HUES6 (cell line): ENCODE data around the gene DDX47.
"Not testable (repeated sequence)": the region's sequence is repeated elsewhere in the genome, so short reads cannot be mapped to it uniquely, and the experiment has no call there.

Experiments
- H3K27ac ChIP-seq: 2 replicates; pipeline ENCODE4 v1.7.0; 2013; ENCODE audit warnings: low read depth, mild to moderate bottlenecking, low read length, inconsistent platforms
- H3K27me3 ChIP-seq: 2 replicates; pipeline ENCODE4 v1.6.1; 2013; ENCODE audit warnings: low read length; ENCODE audit not compliant: control insufficient read depth, insufficient read depth
- H3K36me3 ChIP-seq: 2 replicates; pipeline ENCODE4 v1.6.1; 2013; ENCODE audit warnings: low read length; ENCODE audit not compliant: control insufficient read depth, insufficient read depth
- H3K4me1 ChIP-seq: 2 replicates; pipeline ENCODE4 v1.6.1; 2013; ENCODE audit warnings: low read length; ENCODE audit not compliant: control insufficient read depth, insufficient read depth
- H3K4me3 ChIP-seq: 2 replicates; pipeline ENCODE4 v1.5.1; 2013; ENCODE audit warnings: low read depth, low read length
- H3K9ac ChIP-seq: one replicate; pipeline ENCODE4 v1.6.1; 2013; ENCODE audit warnings: mild to moderate bottlenecking, low read length
- H3K9me3 ChIP-seq: 2 replicates; pipeline ENCODE4 v1.6.1; 2013; ENCODE audit warnings: low read depth, low read length; ENCODE audit not compliant: control insufficient read depth, insufficient read depth

The DDX47 gene

DNA sequence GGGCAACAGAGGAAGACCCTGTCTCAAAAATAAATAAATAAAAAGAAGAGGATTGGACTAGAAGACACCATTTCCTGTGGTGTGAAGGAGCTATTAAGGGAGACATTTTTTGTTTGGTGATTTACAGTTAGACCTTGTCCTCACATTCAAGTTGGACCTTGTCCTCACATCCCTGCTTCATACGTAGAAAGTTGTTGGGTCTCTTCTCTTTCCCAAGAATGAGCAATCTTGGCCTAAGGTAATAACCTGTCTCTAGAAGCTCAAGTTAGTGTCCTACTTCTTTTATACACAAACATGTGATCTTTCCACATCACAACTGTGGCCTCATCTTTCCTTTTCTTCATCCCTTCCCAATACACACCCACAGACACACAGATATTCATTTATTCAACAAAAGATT, 14.7 kb upstream of the DDX47 start:
- H3K27ac ChIP-seq, result no peak overlapping the region

DNA sequence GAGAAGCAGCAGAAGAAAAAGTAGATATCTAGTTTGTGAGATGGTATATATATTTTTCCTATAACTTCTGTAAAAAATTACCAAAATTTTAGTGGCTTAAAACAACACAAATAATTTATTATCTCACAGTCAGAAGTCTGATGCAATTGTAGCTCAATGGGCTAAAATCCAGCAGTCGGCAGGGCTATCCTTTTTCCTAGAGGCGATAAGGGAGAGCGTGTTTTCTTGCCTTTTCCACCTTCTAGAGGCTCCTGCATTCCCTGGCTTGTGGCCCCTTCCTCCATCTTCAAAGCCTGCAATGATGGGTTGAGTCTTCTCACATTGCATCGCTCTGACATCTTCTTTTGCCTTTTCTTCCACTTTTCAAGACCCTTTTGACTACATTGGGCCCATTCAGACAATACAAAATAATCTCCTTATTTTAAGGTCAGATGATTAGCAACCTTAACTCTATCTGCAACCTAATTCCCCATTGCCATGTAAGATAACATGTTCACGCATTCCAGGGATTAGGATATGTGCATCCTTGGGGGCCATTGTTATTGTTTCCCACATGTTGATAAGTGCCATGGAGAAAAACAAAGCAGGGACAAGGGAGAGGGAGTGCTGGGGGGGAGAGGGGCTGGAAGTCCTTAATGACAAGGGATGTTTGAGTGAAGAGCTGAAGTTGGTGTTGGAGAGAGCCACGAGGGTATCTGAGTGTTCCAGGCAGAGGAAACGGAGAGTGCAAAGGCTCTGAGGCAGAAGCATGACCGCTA, 13.8 kb upstream of the DDX47 start:
- Histone ChIP-seq H3K27ac (no peak overlapping the region), H3K9me3 (no peaks in the 10 kb centered on the region), H3K9ac (peak overlapping the region; percentile 42), H3K4me3 (no peak overlapping the region), H3K4me1 (no peaks in the 10 kb centered on the region; the same call in 1 of the 2 replicates), H3K36me3 (no peaks in the 10 kb centered on the region), H3K27me3 (no peaks in the 10 kb centered on the region)

More for the DNA sequence above, 14.7 kb upstream of the DDX47 start:
- Histone ChIP-seq H3K9ac (no peak overlapping the region), H3K4me1 (no peaks in the 10 kb centered on the region; the same call in 1 of the 2 replicates), H3K27me3 (no peaks in the 10 kb centered on the region), H3K9me3 (no peaks in the 10 kb centered on the region), H3K4me3 (no peak overlapping the region), H3K36me3 (no peaks in the 10 kb centered on the region)

DNA sequence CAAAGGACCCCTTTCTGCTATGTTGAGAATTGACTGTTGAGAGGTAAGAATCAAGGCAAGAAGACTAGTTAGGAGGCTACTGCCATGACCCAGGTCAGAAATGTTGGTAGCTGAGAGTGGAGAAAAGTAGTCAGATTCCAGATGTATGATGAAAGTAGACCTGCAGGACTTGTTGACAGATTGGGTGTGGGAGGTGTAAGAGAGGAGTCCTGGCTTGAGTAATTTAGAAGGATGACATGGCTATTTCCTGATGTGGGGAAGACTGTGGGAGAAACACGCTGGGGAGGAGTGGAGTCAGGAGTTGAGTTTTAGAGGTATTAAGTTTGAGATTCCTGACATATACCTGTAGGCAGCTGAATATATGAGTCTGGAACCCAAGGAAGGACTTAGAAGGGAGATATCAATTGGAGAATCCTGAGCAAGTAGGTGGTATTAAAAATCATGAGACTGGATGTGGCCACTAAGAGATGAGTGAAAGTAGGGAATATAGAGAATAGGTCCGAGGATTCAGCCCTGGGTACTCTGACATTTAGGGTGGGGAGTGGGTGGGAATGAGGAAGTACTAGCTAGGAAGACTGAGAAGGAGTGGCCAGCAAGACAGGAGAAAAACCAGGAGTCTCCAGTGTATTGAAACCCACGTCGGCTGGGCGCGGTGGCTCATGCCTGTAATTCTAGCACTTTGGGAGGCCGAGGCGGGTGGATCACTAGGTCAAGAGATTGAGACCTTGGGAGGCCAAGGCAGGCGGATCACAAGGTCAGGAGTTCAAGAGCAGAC, 12.6 kb upstream of the DDX47 start:
- no peaks in the 10 kb centered on the region for H3K27me3 ChIP-seq
- no peak overlapping the region for H3K9ac ChIP-seq
- no peak overlapping the region for H3K4me3 ChIP-seq
- H3K4me1 ChIP-seq, result no peaks in the 10 kb centered on the region; the same call in 1 of the 2 replicates
- H3K9me3 ChIP-seq, result no peaks in the 10 kb centered on the region
- H3K27ac ChIP-seq, result no peak overlapping the region
- H3K36me3 ChIP-seq, result no peaks in the 10 kb centered on the region

DNA sequence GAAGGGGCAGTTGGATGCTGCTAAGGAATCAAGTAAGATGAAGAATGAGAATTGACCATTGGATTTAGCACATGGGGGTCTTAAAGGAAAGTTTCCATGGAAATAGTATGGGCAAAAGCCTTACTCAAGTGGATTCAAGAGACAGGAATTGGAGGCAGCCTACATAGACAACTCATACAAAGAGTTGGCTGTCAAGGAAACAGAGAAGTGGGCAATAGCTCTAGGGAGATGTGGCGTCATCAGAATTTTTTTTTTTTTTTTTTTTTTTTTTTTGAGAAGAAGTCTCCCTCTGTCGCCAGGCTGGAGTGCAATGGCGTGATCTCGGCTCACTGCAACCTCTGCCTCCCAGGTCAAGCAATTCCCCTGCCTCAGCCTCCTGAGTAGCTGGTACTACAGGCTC, 11.5 kb upstream of the DDX47 start:
- not testable (repeated sequence) for H3K27ac ChIP-seq

DNA sequence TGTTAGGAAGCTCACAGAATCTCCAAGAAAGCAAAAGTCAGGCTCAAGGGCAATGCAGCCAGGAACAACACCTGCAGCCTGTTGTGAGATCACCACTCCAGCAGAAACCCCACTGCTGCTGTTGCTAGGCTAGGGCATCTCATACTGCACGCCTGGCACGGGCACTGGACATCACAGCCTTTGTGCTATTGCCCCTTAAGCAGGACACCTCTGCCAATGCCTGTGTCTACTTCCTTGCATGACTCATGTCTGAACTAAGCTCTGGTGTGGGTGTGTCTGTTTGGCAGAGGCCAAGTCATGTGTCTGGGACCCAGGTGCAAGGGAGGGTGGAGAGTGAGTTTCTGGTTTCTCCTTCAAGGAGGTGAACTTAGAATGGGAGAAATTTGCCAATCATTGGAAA, 10.0 kb upstream of the DDX47 start:
- Histone ChIP-seq H3K4me1 (no peaks in the 10 kb centered on the region; the same call in 1 of the 2 replicates), H3K4me3 (no peak overlapping the region), H3K27ac (no peak overlapping the region), H3K36me3 (no peaks in the 10 kb centered on the region), H3K9ac (no peak overlapping the region), H3K9me3 (no peaks in the 10 kb centered on the region), H3K27me3 (no peaks in the 10 kb centered on the region)

More for the DNA sequence above, 11.5 kb upstream of the DDX47 start:
- H3K4me3 ChIP-seq, H3K36me3 ChIP-seq, H3K9ac ChIP-seq, H3K9me3 ChIP-seq, H3K4me1 ChIP-seq, H3K27me3 ChIP-seq: not testable (repeated sequence)

DNA sequence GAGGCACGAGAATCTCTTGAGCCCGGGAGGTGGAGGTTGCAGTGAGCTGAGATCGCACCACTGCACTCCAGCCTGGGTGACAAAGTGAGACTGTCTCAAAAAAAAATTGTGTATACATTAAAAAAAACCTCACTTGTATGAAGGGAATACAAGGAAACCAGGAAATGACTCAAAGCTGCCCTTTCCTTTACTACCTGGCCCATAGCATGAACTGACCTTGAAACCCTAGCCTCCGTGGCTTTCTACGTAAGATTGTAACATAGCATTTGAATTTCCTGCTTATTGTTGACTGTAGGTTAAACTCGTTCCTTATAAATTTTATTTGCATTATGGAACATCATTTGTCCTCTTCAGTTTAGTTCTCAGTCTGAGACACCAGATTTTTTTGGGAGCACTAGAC, 9.1 kb upstream of the DDX47 start:
- Histone ChIP-seq H3K4me3 (no peak overlapping the region), H3K9me3 (no peaks in the 10 kb centered on the region), H3K9ac (no peak overlapping the region), H3K36me3 (no peaks in the 10 kb centered on the region), H3K27ac (no peak overlapping the region), H3K4me1 (no peaks in the 10 kb centered on the region; the same call in 1 of the 2 replicates), H3K27me3 (no peaks in the 10 kb centered on the region)

DNA sequence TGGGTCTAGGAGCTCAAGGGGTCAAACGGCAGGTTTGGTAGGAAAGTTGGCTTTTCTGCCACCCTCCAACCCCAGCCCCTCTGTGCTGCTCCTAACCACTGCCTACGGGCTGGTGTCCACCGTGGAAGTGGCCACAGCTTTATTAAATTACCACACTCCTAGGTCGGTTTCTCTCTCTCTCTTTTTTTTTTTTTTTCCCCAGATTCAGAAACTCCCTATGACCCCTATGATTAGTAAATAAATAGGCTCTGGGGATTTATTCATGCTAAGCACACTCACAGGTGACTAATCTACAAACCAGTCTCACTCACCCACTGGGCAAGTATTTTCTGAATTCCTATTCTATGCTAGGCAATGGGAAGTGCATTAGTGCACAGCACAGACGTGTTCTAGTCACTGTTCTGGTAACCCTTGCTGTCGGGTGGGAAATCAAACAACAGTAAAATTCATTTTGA, 8.7 kb upstream of the DDX47 start:
- H3K4me3 ChIP-seq, result no peak overlapping the region
- H3K27ac ChIP-seq, result no peak overlapping the region
- no peaks in the 10 kb centered on the region; the same call in 1 of the 2 replicates for H3K4me1 ChIP-seq
- H3K36me3 ChIP-seq, result no peaks in the 10 kb centered on the region
- H3K27me3 ChIP-seq, result no peaks in the 10 kb centered on the region
- H3K9me3 ChIP-seq, result no peaks in the 10 kb centered on the region
- no peak overlapping the region for H3K9ac ChIP-seq

DNA sequence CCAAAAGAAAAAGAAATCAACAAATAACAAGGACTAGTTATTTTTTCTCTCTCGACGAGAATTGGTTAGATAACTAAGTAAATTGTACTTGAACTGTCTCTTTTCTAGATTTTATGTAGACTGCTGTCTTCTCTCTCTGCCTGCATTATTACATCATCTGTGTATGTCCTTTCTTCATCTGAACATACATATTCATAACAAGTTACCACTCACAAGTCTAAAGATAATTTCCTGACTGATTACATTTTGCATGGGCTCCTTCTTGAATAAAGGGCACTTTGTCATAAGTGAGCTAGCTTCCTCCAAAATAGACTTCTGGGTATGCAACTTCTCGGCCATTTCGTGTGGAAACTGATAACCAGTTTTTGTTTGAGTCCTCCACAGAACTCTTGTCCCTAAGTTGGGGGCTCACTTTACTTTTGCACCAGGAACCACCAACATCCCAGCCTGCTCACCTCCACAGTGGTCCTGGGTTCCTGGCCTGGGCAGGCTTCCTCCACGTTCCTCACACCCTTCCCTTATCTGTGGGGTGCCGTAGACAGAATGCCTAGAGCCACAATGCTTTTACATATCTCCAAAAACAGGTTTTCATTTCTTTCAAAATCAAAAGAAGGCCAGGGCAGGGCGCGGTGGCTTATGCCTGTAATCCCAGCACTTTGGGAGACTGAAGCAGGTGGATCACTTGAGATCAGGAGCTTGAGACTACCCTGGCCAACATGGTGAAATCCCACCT, 6.2 kb upstream of the DDX47 start:
- H3K27me3 ChIP-seq, result no peaks in the 10 kb centered on the region
- H3K27ac ChIP-seq, result no peak overlapping the region
- no peaks in the 10 kb centered on the region for H3K9me3 ChIP-seq
- H3K36me3 ChIP-seq, result no peaks in the 10 kb centered on the region
- H3K4me3 ChIP-seq, result no peak overlapping the region
- H3K9ac ChIP-seq, result no peak overlapping the region
- H3K4me1 ChIP-seq, result no peaks in the 10 kb centered on the region

DNA sequence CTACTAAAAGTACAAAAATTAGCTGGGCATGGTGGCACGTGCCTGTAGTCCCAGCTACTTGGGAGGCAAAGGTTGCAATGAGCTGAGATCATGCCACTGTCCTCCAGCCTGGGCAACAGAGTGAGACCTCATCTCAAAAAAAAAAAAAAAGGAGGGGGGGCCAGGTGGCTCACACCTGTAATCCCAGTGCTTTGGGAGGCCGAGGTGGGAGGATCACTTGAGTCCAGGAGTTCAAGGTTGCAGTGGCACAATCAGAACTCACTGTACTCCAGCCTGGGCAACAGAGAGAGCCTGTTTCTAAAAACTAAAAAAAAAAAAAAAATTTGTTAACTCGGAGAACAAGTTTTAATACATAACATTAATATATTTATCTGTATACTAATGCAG, 5.6 kb upstream of the DDX47 start:
- H3K36me3 ChIP-seq, H3K9me3 ChIP-seq, H3K27ac ChIP-seq, H3K4me3 ChIP-seq, H3K9ac ChIP-seq, H3K4me1 ChIP-seq, H3K27me3 ChIP-seq: not testable (repeated sequence)

DNA sequence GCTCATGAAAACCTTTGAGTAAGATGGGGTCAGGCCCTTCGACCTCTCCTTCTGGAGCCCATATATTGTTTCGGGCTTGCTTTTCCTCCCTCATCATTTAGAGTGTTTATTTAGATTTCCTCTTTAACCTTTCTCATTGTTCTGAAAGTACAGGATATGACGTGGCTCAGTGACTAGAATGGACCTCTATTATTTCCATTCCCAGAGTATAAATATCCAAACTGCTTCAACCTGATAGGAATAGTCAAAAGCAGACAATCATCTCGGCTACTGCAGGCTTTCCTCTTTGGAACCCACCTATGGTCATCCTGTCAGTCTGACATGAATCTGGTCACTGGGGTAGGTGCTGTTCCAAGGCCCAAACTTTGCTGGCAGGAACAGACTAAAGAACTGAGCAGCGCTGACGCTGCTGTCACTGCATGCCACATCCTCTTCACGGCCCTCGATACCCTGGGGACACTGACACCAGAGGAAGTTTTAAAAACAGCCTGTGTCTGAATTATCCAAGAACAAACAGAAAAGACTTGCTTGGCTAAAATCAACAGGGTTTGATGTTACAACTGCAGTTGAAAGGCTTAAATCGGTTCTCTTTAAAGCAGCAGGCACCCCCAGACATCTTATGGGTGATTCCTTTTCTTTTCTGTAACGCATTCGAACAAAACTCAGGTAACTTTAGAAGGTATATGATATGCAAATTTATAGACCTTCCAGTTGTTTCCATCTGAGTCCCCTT, 5.0 kb upstream of the DDX47 start:
- Histone ChIP-seq H3K27ac (no peak overlapping the region), H3K27me3 (no peaks in the 10 kb centered on the region), H3K4me3 (no peak overlapping the region), H3K9ac (no peak overlapping the region), H3K9me3 (no peaks in the 10 kb centered on the region), H3K36me3 (no peaks in the 10 kb centered on the region), H3K4me1 (no peaks in the 10 kb centered on the region)
